HPDE6-E6E7 (cell line): Measurements from ENCODE around the gene IGIP.

ENCODE experiments used
- DNase-seq: peaks from one replicate; pipeline ENCODE4 v3.0.0; 2011; ENCODE audit warnings: missing footprints; ENCODE audit errors: extremely low spot score

IGIP gene

DNA sequence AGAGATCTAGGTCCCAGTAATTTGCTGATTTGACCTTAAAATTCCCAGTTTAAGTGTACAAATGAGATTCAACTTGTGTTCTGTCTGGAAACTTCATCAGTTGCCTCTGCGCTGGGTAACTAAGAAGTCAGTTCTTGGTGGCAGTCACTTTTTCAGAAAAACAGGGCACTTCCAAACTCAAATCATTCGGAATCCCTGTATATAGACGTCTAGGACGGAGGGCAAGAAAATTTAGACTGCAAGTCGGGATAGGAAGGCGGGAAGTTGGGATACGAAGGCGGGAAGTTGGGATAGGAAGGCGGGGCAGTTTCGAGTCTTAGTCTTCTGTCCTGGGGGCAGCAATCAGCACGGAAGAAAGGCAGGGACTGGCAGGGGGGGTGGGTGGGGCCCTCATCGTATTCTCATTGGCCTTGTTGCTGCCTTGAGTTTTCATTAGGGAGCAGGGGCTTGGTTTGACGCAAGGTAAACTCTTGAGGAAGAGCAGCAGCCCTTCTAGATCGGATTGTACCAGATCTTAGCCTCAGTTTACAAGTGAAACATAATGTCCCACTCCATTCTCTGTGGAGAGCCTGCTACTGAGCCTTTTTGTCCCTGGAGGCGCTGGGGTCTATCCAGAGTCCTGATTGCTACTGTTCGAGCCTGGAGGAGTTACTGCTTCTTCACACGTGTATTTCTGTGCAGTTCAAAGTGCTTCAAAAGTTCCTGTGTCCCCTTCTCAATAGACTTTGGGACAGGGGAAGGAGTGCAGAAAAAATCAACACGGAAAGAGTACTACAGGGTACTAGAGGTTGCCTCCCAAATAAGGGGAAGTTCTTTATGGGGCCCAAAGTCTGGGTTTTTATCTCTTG, 14.5 kb upstream of the IGIP start:
- no peak for DNase-seq

DNA sequence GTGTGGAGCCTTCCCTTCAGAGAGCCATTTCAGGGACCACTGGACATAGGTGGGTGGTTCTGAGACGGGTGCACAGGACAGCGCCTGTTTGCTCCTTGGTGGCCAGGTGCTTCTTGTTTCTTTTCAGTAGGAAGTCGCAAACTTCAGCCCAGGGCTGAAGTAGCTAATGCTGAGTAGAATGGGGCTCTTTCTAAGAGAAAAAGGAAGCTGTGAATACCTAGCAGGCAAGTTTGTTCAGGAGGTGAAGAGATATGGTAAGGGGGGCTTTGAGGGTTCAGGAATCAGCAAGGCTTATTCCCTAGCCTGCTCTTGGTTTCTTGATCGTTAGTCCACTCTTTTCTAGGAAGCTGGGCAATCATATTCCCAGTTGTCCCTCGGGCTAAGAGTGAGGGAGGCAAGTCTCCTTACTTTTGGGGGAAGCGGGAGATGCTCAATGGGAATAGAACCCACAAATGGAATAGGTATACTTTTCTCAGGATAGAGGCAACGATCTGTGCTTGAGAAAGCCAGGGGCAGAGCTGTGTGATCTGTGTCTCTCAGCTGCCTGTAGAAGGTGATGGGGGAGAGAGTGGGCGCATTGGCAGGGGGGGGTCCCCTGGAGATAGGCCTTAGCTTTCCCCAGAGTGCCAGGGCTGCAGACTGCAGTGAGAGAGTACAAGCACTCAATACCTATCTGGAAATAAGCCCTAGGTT, 13.7 kb upstream of the IGIP start:
- no peak for DNase-seq

DNA sequence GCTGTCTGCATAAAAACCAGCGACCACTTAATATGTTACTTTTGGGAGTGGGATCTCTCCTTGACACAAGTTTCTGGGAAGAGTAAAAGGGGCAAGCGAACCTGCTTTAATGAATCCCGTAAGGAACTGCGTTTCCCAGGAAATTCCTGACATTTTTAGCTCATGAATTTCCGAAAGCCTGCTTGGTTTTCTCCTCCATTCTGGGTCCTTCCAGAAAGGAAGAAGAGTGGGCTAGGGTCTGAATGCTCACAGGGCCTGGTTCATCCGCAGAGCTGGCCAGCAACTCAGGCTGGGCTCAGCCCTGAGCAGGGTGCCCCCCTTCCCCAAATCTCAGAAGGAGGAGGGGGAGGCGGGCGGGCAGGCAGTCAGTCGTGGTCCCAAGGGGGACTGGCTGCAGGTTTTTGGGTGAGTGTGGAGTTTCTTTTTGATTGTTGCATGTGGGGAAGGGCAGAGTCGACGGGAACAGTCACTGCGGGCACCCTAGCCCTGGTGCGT, 13.0 kb upstream of the IGIP start:
- no peak for DNase-seq

DNA sequence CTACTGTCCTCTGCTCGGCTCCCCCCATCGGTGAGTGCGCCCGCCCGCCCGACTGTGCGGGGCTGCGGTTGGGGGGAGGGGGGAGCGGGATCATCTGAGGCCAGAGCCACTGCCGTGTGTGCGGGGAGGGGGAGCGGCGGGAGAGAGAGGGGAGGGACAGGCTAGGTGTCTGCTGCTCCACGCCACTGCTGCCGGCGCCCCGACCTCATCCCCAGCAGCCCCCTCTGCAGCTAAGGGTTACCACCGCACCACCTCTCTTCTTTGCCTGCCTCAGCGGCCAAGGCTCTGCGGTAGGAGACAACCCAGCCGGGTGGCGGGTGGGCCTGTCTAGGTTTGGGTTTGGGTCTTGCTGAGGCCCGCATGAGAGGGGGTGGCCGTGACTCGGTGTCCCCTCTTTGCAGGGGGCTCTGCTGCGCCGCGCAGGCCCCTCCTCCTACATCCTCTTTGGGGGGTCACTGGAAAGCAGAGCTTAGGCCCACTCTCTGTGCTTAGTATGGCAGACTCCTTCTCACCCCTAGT, 12.5 kb upstream of the IGIP start:
- no peak for DNase-seq

DNA sequence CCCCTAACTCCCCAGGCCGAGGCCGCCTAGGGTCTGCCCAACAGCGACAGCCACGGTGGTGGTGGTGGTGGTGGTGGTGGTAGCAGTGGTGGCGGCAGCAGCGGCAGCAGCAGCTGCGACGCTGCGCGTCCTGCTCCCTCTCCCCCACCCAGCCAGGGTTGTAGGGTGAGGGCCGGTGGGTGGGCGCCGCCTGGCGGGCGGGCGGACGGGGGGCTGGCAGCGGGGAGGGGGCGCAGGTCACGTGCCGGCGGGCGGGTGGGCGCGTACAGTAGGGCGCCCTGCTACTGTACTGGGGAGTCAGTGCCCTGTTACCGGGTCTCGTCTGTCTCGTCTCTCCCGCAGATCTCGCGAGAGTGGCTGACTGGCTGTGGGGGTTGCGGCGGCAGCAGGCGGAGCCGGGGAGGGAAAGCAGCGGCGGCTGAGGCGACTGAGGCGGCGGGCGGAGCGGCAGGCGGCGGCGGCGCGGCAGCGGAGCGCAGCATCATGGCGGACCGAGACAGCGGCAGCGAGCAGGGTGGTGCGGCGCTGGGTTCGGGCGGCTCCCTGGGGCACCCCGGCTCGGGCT, 12.0 kb upstream of the IGIP start, which contains the start of gene PURA:
TSS of gene PURA (plus strand) at position 411 of the 565 bp plus-strand sequence. CDS start at position 484, 73 bp downstream.
- peak; percentile 94 for DNase-seq

DNA sequence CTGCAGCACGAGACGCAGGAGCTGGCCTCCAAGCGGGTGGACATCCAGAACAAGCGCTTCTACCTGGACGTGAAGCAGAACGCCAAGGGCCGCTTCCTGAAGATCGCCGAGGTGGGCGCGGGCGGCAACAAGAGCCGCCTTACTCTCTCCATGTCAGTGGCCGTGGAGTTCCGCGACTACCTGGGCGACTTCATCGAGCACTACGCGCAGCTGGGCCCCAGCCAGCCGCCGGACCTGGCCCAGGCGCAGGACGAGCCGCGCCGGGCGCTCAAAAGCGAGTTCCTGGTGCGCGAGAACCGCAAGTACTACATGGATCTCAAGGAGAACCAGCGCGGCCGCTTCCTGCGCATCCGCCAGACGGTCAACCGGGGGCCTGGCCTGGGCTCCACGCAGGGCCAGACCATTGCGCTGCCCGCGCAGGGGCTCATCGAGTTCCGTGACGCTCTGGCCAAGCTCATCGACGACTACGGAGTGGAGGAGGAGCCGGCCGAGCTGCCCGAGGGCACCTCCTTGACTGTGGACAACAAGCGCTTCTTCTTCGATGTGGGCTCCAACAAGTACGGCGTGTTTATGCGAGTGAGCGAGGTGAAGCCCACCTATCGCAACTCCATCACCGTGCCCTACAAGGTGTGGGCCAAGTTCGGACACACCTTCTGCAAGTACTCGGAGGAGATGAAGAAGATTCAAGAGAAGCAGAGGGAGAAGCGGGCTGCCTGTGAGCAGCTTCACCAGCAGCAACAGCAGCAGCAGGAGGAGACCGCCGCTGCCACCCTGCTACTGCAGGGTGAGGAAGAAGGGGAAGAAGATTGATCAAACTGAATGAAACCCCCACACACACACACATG, 11.2 kb upstream of the IGIP start:
- DNase-seq: peak; percentile 11

DNA sequence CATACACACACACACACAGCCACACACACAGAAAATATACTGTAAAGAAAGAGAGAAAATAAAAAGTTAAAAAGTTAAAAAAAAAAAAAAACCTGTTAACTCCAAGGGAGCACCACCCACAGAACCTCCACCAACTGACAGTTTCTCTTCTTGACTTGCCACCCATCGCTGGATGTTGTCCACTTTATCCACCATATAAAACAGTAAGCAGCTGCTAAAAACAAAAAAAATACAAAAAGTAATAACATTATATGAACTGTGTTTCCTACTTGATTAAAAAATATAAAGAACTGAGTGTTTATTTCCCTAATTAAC, 10.6 kb upstream of the IGIP start:
- DNase-seq: no peak

DNA sequence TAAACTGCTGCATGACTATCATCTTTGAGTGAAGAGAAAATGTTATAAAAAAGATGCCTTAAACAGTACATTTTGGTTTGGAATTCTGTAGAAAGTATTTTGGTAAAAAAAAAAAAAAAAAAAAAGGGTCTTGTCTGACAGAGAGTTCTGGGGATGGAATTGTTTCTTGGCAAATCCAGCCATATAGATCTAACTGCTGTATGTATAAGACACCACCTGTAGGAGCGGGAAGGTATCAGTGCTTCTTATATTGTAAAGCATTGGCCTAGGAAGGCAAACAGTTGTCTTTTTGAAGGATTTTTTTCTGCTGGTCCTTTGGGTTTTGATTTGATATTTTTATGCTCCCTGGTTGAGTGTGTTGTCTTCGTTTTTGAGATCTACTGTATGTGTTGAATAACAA, 9.0 kb upstream of the IGIP start:
- no peak for DNase-seq

DNA sequence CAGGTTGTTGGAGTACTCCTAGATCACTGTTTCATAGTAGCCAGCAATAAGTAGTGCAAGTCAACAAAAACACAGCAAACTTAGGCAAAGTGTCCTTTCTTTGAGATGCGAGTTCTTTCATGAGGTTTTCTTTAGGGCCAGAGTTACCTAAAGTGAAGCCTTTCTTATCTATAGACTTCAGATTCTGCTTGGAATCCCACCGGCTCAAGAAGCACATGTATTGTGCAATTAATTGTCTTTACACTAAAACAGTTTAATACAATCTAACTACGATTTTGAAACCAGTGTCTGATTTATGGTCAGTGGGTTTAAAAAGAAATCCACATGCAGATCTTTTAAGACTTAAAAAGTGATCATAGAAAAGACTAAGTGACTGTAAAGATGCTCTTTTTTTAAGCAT, 8.2 kb upstream of the IGIP start:
- no peak for DNase-seq

DNA sequence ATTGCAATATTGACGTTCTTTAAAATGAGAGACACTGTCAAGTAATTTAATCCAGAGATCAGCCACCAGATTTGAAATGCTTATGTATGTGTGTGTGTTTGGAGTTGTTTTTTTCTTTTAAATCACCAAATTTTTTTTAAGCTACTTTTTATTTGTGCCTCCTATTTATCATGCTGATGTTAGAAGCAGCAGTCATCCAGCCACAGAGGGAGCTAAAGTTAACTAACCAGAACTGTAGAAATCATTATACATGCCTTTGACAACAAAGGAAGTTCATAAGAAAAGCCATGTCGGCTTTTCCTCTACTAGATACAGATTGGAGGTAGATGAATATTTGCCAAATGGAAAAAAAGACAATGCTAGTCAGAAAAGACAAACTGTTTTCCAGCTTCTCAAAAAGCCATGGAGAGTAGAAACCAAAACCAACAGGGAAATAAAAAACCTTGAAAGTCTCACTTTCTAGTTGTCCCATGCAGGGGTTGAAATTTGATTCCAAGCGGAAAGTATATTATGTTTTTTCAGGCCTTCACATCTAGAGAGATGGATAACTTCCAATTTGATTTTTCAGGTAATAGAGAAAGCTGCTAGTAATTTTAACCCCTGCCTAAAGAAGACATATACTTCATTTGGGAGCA, 7.3 kb upstream of the IGIP start:
- DNase-seq: no peak

DNA sequence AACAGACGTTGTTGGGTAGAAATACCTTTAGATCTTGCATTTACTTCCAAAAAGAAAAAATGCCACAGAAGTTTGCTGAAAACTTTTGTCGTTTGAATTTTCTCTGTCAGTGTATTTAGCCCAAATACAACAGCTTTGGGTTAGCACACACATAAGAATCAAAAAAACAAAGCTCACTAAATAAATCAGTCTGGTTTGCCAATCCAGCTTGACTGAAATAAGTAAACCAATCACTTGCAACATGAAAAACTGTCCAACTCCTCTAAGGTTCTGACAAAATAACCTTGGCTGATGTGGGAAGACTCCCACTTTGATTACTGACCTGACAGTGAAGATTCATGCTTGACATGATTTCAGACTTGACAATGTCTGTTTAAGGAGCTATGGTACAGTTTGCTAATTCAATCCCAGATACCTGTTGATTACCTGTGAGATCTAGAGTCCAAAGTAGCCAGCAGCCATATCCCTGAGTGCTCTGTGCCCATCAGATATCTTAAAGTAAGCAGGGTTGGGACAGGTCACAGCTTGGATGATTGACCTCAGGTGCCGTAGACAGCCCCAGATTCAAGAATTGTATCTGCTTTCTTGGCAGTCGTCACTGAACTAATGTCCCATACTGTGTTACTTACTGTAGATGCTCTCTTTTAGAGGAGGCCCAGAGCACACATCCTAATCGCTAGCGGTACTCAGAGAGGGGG, 727 bp downstream of the IGIP start:
- DNase-seq: no peak

DNA sequence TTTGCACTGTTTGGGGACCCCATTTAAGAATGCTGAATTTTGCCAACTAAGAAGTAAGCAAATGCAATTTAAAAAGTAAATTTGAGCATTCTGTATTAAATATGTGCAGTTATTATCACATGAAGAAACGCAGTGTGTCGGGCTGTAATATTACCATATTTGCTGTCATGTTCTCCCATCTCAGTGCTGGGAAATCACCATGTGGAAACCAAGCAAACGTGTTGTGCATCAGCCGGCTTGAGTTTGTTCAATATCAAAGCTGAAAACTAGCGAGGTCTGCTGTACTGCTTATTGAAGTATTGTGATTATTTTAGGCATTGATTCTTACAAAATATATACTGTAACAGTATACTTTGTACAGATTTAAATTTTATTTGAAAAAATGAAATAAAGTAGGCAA, 2.6 kb downstream of the IGIP start:
- no peak for DNase-seq

DNA sequence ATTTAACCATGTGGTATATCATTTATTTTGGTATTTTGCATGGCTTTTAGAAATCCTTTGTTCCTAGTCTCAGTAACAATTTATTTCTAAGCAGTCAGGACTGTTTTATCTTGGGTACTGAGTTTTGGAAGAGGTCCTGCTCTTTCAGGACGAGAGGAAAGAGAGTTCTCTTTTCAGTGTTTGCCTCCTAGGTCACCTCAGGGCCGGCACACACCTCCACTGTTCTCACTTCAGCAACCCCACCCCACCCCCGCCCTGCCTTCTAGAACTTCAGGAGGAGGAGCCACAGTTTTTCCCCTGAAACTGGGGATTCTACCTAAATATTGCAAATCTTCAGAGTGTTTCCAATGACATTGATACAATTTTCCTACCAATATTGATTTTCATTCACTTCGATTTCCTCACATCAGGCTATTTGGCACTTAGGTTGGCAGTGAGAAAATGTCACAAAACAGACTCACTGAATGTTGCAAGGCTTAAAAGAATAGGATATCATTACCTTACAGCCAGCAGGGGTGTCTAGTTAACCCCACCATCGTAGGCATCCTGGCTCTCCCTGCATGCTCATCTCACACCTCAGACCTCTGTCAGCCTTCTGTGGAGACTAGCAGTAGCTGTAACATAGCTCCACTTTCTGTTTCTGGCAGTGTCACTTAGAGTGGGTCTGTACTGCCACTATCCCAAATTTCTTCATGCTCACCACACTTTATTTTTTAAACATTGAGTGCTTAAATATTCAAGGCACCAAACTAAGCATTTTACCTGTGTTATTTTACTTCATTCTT, 5.4 kb downstream of the IGIP start:
- no peak for DNase-seq

DNA sequence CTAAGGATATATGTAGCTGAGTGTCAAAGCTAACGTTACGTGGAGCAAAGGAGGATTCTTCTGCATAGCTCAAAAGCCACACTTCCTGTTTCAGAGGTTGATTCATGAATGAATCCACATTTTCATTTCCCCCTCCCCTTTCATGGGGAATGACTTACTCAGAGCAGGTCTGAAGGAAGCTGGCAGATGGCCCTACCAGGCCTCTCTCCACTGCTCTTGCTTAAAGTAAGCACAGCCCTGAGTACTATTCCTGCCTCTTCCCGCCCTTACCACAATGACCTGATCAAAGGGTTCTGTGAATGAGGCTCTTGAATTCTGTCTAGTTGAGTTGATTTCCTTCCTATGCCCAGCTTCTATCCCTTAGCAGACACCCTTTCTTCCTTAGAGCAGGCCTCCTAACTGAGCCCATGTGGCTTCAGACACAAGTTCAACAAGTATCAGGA, 6.3 kb downstream of the IGIP start:
- DNase-seq: peak; percentile 87

DNA sequence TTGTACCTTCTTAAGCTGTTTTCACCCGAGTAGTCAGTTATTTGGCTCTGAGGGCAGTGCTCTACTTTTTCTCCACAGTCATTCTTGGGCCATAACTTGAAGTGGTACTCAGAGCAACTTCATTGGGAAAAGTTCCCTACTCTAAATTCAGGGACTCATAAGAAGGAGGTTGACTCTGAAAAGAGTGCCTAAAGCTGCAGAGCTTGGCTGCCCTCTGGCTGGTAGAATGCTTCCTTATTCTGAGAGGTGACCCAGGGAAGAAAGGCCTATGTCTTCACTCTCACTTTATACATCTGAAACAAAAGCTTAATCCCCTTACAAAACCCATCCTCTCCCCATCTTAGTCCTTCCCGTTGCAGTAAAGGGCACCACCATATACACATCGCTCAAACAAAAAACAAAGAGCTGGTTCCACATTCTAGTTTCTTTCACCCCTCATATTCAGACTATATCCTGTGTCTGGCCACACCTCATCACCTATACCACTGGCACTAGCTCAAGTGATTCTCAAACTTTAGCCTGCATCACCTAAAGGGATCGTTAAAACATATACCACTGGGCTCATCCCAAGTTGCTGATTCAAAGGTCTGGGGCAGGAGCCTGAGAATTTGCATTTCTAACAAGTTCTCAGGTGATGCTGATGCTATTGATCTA, 7.9 kb downstream of the IGIP start:
- DNase-seq: no peak

DNA sequence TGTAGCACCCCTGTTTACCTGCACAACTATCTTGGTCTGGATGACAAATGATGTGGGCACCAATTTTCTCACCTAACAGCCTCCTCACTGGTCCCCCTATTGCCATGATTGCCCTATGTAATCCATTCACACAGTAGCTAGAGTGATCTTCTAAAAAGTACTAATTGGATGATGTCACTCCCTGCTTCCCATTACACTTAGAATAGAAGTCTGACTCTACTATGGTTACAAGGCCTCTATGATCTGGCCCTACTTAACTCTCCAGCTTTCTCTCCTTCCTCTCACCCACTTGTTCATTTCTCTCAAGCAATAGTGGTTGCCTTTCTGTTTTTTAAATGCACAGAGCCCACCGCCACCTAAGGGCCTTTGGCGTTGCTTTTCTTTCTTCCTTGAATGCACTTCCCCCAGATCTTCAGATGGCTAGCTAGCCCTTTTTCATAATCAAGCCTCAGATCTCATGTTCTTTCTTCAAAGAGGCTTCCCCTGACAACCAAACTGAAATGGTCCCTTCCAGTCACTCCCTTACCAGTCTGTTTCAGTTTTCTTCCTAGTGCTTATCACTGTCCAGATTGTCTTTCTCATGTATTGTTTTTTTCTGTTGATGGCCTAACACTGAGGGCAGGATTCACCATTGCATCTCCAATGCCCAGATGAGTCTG, 8.7 kb downstream of the IGIP start:
- no peak for DNase-seq

DNA sequence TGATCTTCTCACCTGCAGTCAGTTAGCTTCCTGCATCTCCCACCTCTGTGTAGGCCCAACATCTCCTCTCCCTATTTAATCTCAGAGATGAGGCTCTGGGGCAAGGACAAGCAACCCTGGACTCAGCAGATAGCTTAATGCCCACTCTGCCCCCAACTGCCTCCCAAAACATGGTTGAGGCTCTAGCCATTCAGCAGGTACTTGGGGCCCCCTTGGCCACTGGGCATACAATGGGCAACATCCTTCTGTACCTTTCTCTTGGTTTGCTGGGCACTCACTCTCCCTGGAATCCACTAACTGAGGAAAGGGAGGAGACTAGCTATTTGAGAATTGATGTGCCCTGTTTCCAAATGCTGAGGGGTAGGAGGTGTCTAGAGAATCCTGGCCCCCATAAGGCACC, 9.4 kb downstream of the IGIP start:
- DNase-seq: no peak

DNA sequence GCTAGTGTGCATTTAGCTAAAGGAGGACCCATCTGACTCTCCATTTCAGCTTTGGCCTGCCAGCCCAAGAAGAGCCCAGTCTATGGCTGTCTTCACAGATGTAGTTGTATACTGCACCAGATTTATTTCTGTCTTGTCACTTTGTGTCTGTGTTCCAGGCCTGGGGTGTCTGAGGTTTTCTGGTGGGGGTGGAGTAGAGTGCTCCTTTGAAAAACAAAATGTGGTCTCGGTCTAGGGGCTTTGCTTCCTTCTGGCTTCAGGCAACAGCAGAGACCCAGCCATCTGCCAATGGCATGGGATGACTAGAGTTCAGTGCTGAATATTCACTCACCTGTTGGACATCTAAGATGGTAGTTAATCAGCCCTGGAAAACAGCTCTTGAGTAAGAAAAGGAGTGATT, 10.9 kb downstream of the IGIP start:
- no peak for DNase-seq

DNA sequence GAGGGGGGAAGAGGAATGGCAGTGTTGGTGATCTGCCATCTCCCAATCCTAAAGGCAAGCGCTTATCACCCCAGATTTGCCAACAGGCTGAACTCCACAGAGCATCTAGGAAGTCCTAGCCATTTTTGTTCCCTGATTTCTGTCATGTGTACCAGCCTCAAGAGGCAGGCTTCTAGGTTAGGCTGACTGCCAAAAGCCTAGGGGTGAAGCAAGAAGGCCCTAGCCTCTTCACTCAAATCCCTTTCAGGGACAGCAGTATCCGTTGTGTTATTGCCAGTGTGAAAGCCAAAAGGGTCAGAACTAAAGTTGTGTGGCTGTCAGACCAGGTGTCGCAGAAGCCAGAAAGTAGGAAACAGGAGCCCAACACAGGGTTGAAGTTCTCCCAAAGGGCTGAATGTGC, 14.7 kb downstream of the IGIP start:
- DNase-seq: no peak
